MM.1S (cell line): Measurements from ENCODE around the gene PGLYRP1.

ENCODE experiments used
- CTCF ChIP-seq: fragments of 300-600 bp; sonication (generic); IDR thresholded peaks from 2 replicates; pipeline ENCODE4 v1.5.1; 2016; ENCODE audit warnings: antibody characterized with exemption, low read length, mixed read lengths
- EZH2 ChIP-seq: fragments of 300-600 bp; sonication (generic); optimal IDR thresholded peaks from 2 replicates; pipeline ENCODE3; 2017; ENCODE audit warnings: low read depth, mild to moderate bottlenecking, antibody characterized with exemption, low read length, mixed read lengths
- EZH2phosphoT487 ChIP-seq: fragments of 300-600 bp; sonication (generic); IDR thresholded peaks from 2 replicates; pipeline ENCODE4 v1.6.1; 2018; ENCODE audit warnings: antibody characterized with exemption, low read length

- TF ChIP-seq CTCF = no peak
- no peak for TF ChIP-seq EZH2
- TF ChIP-seq EZH2phosphoT487 = no peak
Observed at GRCh38 chr19:46040952-46041500, 18.2 kb upstream of the PGLYRP1 start, which contains the start of gene IGFL4.
